Endothelial cell of umbilical vein (primary cell): ENCODE results near the gene DDRGK1.

Experiments used
- EZH2 ChIP-seq: IDR thresholded peaks from 2 replicates; pipeline ENCODE4 v1.6.1; 2012; ENCODE audit warnings: borderline replicate concordance, low read depth, mild to moderate bottlenecking, moderate library complexity, low read length, inconsistent platforms; ENCODE audit not compliant: severe bottlenecking
- JUN ChIP-seq: IDR thresholded peaks from 2 replicates; pipeline ENCODE4 v1.6.1; 2011; ENCODE audit warnings: borderline replicate concordance, low read depth; ENCODE audit not compliant: insufficient read length, insufficient read depth
- MYC ChIP-seq: IDR thresholded peaks from one replicate; pipeline ENCODE4 v1.6.1; 2011; ENCODE audit warnings: mild to moderate bottlenecking, low read depth, low read length
- POLR2A ChIP-seq: IDR thresholded peaks from 2 replicates; pipeline ENCODE4 v1.6.1; 2012; ENCODE audit warnings: low read depth, mild to moderate bottlenecking, control low read depth, low read length
- POLR2AphosphoS5 ChIP-seq: IDR thresholded peaks from 2 replicates; pipeline ENCODE4 v1.6.1; 2012; ENCODE audit warnings: low read depth, mild to moderate bottlenecking, control low read depth, low read length, moderate library complexity; ENCODE audit not compliant: insufficient read depth
- TF ChIP-seq, protein P1 (sequence below), 2 donors: IDR thresholded peaks; 1 replicate in 1 of 2; 2 replicates in 1 of 2; pipeline ENCODE4 v1.5.1; 2011; ENCODE audit warnings: low read length in 2 of 2, mild to moderate bottlenecking in 2 of 2, moderate library complexity in 2 of 2, control low read depth in 1 of 2, inconsistent platforms in 1 of 2, low read depth in 1 of 2; ENCODE audit not compliant: insufficient read depth in 1 of 2; ENCODE audit errors: extremely low read depth in 1 of 2
- TF ChIP-seq, protein P2 (sequence below): IDR thresholded peaks from 2 replicates; pipeline ENCODE4 v1.6.1; 2011; ENCODE audit not compliant: insufficient read depth, insufficient read length

- TF ChIP-seq, protein P1, sequence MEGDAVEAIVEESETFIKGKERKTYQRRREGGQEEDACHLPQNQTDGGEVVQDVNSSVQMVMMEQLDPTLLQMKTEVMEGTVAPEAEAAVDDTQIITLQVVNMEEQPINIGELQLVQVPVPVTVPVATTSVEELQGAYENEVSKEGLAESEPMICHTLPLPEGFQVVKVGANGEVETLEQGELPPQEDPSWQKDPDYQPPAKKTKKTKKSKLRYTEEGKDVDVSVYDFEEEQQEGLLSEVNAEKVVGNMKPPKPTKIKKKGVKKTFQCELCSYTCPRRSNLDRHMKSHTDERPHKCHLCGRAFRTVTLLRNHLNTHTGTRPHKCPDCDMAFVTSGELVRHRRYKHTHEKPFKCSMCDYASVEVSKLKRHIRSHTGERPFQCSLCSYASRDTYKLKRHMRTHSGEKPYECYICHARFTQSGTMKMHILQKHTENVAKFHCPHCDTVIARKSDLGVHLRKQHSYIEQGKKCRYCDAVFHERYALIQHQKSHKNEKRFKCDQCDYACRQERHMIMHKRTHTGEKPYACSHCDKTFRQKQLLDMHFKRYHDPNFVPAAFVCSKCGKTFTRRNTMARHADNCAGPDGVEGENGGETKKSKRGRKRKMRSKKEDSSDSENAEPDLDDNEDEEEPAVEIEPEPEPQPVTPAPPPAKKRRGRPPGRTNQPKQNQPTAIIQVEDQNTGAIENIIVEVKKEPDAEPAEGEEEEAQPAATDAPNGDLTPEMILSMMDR (IDR thresholded peaks at IDR 0.05; ENCODE audit: extremely low read depth in 1 of 2, insufficient read depth in 1 of 2, low read depth in 1 of 2, low read length in 2 of 2), result no peak
- TF ChIP-seq POLR2AphosphoS5 (no peak), EZH2 (no peak), JUN (no peak), POLR2A (no peak), MYC (no peak)
- TF ChIP-seq, protein P2, sequence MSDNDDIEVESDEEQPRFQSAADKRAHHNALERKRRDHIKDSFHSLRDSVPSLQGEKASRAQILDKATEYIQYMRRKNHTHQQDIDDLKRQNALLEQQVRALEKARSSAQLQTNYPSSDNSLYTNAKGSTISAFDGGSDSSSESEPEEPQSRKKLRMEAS, result no peak
These were observed 38.8 kb downstream of the DDRGK1 start for GRCh38 chr20:3165473-3166337.
